Lung (tissue), 12 donors: ENCODE results near the gene OPRL1. TPM values are rescaled to one million over a fixed set of nuclear protein-coding genes. Genes with fewer than 3 reads are reported as not detected.

Source experiments
- ATAC-seq: fragments of 200-7000 bp; cut with Tn5 transposase; one replicate; pipeline ENCODE4 v1.9.1; 2020; ENCODE audit warnings: moderate number of reproducible peaks; ENCODE audit not compliant: insufficient read depth, low FRiP score
- DNase-seq, 3 donors: peaks; one replicate each; pipeline ENCODE4 v3.0.0-alpha.2; 2013 to 2017
- H3K27ac ChIP-seq, 2 donors: one replicate each; pipeline ENCODE4 v1.5.1; 2013; ENCODE audit warnings: mild to moderate bottlenecking in 2 of 2, moderate library complexity in 2 of 2, control low read depth in 1 of 2, inconsistent platforms in 1 of 2, low read depth in 1 of 2, low read length in 1 of 2
- H3K27me3 ChIP-seq, 3 donors: one replicate each; pipeline ENCODE4 v1.5.1; 2013; ENCODE audit warnings: low read length in 2 of 3; ENCODE audit not compliant: control insufficient read depth in 3 of 3, insufficient read depth in 3 of 3
- H3K36me3 ChIP-seq, 4 donors: one replicate each; pipeline ENCODE4 v1.5.1; 2013; ENCODE audit warnings: low read length in 4 of 4, mild to moderate bottlenecking in 1 of 4, moderate library complexity in 1 of 4; ENCODE audit not compliant: control insufficient read depth in 4 of 4, insufficient read depth in 4 of 4
- H3K4me1 ChIP-seq, 5 donors: one replicate each; pipeline ENCODE4 v1.5.1; 2013; ENCODE audit warnings: low read length in 5 of 5, mild to moderate bottlenecking in 2 of 5, moderate library complexity in 1 of 5; ENCODE audit not compliant: control insufficient read depth in 5 of 5, insufficient read depth in 5 of 5
- H3K4me3 ChIP-seq: one replicate; pipeline ENCODE4 v1.5.1; 2013; ENCODE audit warnings: mild to moderate bottlenecking, control low read depth, moderate library complexity
- H3K9ac ChIP-seq, 2 donors: one replicate each; pipeline ENCODE4 v1.5.1; 2013; ENCODE audit warnings: low read length in 2 of 2, control low read depth in 1 of 2; ENCODE audit not compliant: insufficient read depth in 1 of 2
- H3K9me3 ChIP-seq, 4 donors: one replicate each; pipeline ENCODE4 v1.5.1; 2013; ENCODE audit warnings: low read length in 3 of 4, mild to moderate bottlenecking in 1 of 4, moderate library complexity in 1 of 4; ENCODE audit not compliant: control insufficient read depth in 4 of 4, insufficient read depth in 3 of 4
- CTCF ChIP-seq: IDR thresholded peaks from 2 replicates; pipeline ENCODE4 v1.5.1; 2012; ENCODE audit warnings: mild to moderate bottlenecking; ENCODE audit errors: control extremely low read depth, extremely low read depth
- WGBS, 2 donors: extraction: QIAGEN DNeasy Blood & Tissue Kit; methylation state at CpG; one replicate each; pipeline ENCODE4 v1.1.7; 2013; 5-methylcytosine and 5-hydroxymethylcytosine counted together
- polyA plus RNA-seq, 2 donors: library from polyadenylated mRNA; stranded (reverse); fragments of 200-250 nt; gene quantifications; one replicate each; pipeline ENCODE4 v1.2.1, GENCODE V29; 2013
- total RNA-seq, 2 donors: library from RNA; depleted of rRNA in 1 of 2; stranded (reverse); fragments of >200 nt in 1 of 2; gene quantifications; one replicate each; pipeline ENCODE4 v1.2.1, GENCODE V29; 2014 to 2021
- donor health status: control.
- donor health status: control.
- donor health status: Bipolar disorder and iron deficiency.
- donor health status: healthy.
- donor health status: DM: yes; HTN: yes; CAD: no.

The OPRL1 gene
- total and polyA plus RNA-seq, 4 donors: 0.45 to 3.1 (median 2.1) TPM

- DNase-seq (no peak), ATAC-seq (no peak)
- Histone ChIP-seq H3K4me1 (peaks cover 0 to 33% (median 14%) of the 10 kb centered on the region in 5 donors), H3K4me3 (no peak overlapping the region), H3K36me3 (peaks cover 0 to 31% (median 2%) of the 10 kb centered on the region in 4 donors), H3K27ac (no peak overlapping the region), H3K27me3 (peaks cover 0 to 4% (median 0%) of the 10 kb centered on the region in 3 donors), H3K9me3 (no peaks in the 10 kb centered on the region), H3K9ac (no peak overlapping the region)
- whole genome bisulfite sequencing, 2 donors: 26 to 55% methylated on average over 6 to 7 of the region's 7 CpGs
- TF ChIP-seq CTCF: no peak
These were observed 2.4 kb upstream of the OPRL1 start for GRCh38 chr20:64077541-64077875.

GRCh38 chr20:64077876-64078551 is 1.9 kb upstream of the OPRL1 start:
- peak overlapping the region in 1 of 2 donors; percentile 59 for H3K27ac ChIP-seq
- no peak for ATAC-seq
- no peaks in the 10 kb centered on the region for H3K9me3 ChIP-seq
- H3K36me3 ChIP-seq: peaks cover 0 to 27% (median 0%) of the 10 kb centered on the region in 4 donors
- 22 to 45% methylated on average over 15 of the region's 15 CpGs for WGBS, 2 donors
- H3K4me1 ChIP-seq: peaks cover 0 to 36% (median 15%) of the 10 kb centered on the region in 5 donors
- peak overlapping the region; percentile 66 for H3K4me3 ChIP-seq
- no peak overlapping the region for H3K9ac ChIP-seq
- H3K27me3 ChIP-seq: peaks cover 0 to 8% (median 0%) of the 10 kb centered on the region in 3 donors
- no peak for DNase-seq
- TF ChIP-seq CTCF: no peak

- no peak for TF ChIP-seq CTCF
- peaks cover 0 to 19% (median 0%) of the 10 kb centered on the region in 4 donors for H3K36me3 ChIP-seq
- H3K4me1 ChIP-seq: peaks cover 0 to 43% (median 18%) of the 10 kb centered on the region in 5 donors
- H3K9ac ChIP-seq: peak overlapping the region in 1 of 2 donors; percentile 63
- peak overlapping the region; percentile 66 for H3K4me3 ChIP-seq
- DNase-seq (no peak), ATAC-seq (no peak)
- H3K27ac ChIP-seq: peak overlapping the region; percentile 22 to 59
- peaks cover 0 to 11% (median 0%) of the 10 kb centered on the region in 3 donors for H3K27me3 ChIP-seq
- WGBS, 2 donors: 3 to 12% methylated on average over 4 of the region's 4 CpGs
- H3K9me3 ChIP-seq: no peaks in the 10 kb centered on the region
These were observed 979 bp upstream of the OPRL1 start for GRCh38 chr20:64078934-64079272.
